Measurements from ENCODE around the gene LRRC61.

LRRC61 gene

GRCh38 chr7:150372271-150373048, 49.3 kb downstream of the LRRC61 start:
- ATAC-seq = no peak
- TF ChIP-seq POU6F1 (CRISPR knock-in tag; IDR thresholded peaks at IDR 0.05; ENCODE audit: borderline replicate concordance, low read depth) = no peak
- no peak for TF ChIP-seq ISL1 (CRISPR knock-in tag; IDR thresholded peaks at IDR 0.05)
- no peak for TF ChIP-seq SNAI2 (CRISPR knock-in tag; IDR thresholded peaks at IDR 0.05)
- TF ChIP-seq ZNF565 (CRISPR knock-in tag; conservative IDR thresholded peaks at IDR 0.05; ENCODE audit: low read depth) = no peak
- TF ChIP-seq, protein P1, sequence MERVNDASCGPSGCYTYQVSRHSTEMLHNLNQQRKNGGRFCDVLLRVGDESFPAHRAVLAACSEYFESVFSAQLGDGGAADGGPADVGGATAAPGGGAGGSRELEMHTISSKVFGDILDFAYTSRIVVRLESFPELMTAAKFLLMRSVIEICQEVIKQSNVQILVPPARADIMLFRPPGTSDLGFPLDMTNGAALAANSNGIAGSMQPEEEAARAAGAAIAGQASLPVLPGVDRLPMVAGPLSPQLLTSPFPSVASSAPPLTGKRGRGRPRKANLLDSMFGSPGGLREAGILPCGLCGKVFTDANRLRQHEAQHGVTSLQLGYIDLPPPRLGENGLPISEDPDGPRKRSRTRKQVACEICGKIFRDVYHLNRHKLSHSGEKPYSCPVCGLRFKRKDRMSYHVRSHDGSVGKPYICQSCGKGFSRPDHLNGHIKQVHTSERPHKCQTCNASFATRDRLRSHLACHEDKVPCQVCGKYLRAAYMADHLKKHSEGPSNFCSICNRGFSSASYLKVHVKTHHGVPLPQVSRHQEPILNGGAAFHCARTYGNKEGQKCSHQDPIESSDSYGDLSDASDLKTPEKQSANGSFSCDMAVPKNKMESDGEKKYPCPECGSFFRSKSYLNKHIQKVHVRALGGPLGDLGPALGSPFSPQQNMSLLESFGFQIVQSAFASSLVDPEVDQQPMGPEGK (CRISPR knock-in tag; IDR thresholded peaks at IDR 0.05; ENCODE audit: borderline replicate concordance) = no peak
- no peak for TF ChIP-seq ZC3H10 (CRISPR knock-in tag; IDR thresholded peaks at IDR 0.05)
- no peak for TF ChIP-seq RARB (CRISPR knock-in tag; IDR thresholded peaks at IDR 0.05)
- TF ChIP-seq ZNF8 (CRISPR knock-in tag; IDR thresholded peaks at IDR 0.05) = no peak
- no peak for TF ChIP-seq BACH2 (CRISPR knock-in tag; IDR thresholded peaks at IDR 0.05; ENCODE audit: borderline replicate concordance)
- TF ChIP-seq ZFP3 (CRISPR knock-in tag; IDR thresholded peaks at IDR 0.05) = no peak
- TF ChIP-seq, protein P2, sequence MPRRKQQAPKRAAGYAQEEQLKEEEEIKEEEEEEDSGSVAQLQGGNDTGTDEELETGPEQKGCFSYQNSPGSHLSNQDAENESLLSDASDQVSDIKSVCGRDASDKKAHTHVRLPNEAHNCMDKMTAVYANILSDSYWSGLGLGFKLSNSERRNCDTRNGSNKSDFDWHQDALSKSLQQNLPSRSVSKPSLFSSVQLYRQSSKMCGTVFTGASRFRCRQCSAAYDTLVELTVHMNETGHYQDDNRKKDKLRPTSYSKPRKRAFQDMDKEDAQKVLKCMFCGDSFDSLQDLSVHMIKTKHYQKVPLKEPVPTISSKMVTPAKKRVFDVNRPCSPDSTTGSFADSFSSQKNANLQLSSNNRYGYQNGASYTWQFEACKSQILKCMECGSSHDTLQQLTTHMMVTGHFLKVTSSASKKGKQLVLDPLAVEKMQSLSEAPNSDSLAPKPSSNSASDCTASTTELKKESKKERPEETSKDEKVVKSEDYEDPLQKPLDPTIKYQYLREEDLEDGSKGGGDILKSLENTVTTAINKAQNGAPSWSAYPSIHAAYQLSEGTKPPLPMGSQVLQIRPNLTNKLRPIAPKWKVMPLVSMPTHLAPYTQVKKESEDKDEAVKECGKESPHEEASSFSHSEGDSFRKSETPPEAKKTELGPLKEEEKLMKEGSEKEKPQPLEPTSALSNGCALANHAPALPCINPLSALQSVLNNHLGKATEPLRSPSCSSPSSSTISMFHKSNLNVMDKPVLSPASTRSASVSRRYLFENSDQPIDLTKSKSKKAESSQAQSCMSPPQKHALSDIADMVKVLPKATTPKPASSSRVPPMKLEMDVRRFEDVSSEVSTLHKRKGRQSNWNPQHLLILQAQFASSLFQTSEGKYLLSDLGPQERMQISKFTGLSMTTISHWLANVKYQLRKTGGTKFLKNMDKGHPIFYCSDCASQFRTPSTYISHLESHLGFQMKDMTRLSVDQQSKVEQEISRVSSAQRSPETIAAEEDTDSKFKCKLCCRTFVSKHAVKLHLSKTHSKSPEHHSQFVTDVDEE (CRISPR knock-in tag; IDR thresholded peaks at IDR 0.05) = no peak
- TF ChIP-seq ARNTL (CRISPR knock-in tag; IDR thresholded peaks at IDR 0.05; ENCODE audit: borderline replicate concordance, low read depth) = no peak
- TF ChIP-seq ZFP30 (CRISPR knock-in tag; IDR thresholded peaks at IDR 0.05) = no peak

- TF ChIP-seq ESRRG (CRISPR knock-in tag; IDR thresholded peaks at IDR 0.05) (no peak), BACH2 (CRISPR knock-in tag; IDR thresholded peaks at IDR 0.05; ENCODE audit: borderline replicate concordance) (no peak), ARNTL (CRISPR knock-in tag; IDR thresholded peaks at IDR 0.05; ENCODE audit: borderline replicate concordance, low read depth) (no peak)
- TF ChIP-seq, protein P3, sequence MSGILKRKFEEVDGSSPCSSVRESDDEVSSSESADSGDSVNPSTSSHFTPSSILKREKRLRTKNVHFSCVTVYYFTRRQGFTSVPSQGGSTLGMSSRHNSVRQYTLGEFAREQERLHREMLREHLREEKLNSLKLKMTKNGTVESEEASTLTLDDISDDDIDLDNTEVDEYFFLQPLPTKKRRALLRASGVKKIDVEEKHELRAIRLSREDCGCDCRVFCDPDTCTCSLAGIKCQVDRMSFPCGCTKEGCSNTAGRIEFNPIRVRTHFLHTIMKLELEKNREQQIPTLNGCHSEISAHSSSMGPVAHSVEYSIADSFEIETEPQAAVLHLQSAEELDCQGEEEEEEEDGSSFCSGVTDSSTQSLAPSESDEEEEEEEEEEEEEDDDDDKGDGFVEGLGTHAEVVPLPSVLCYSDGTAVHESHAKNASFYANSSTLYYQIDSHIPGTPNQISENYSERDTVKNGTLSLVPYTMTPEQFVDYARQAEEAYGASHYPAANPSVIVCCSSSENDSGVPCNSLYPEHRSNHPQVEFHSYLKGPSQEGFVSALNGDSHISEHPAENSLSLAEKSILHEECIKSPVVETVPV (CRISPR knock-in tag; IDR thresholded peaks at IDR 0.05) = no peak
- TF ChIP-seq, protein P1 (CRISPR knock-in tag; IDR thresholded peaks at IDR 0.05; ENCODE audit: borderline replicate concordance) = no peak
- ATAC-seq = no peak
Measured at GRCh38 chr7:150373049-150373801, 50.1 kb downstream of the LRRC61 start.

- ATAC-seq = no peak
- TF ChIP-seq, protein P4, sequence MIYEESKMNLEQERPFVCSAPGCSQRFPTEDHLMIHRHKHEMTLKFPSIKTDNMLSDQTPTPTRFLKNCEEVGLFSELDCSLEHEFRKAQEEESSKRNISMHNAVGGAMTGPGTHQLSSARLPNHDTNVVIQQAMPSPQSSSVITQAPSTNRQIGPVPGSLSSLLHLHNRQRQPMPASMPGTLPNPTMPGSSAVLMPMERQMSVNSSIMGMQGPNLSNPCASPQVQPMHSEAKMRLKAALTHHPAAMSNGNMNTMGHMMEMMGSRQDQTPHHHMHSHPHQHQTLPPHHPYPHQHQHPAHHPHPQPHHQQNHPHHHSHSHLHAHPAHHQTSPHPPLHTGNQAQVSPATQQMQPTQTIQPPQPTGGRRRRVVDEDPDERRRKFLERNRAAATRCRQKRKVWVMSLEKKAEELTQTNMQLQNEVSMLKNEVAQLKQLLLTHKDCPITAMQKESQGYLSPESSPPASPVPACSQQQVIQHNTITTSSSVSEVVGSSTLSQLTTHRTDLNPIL (CRISPR knock-in tag; IDR thresholded peaks at IDR 0.05; ENCODE audit: low read depth) = no peak
Measured at GRCh38 chr7:150374026-150374425, 50.9 kb downstream of the LRRC61 start.
